Lower lobe of right lung (tissue), 2 donors: ENCODE data around the gene NSD1. TPM values are rescaled to one million over a fixed set of nuclear protein-coding genes. Genes with fewer than 3 reads are reported as not detected.

Source experiments
- ATAC-seq, 2 donors: fragments of 200-7000 bp; cut with Tn5 transposase; one replicate each; pipeline ENCODE4 v1.9.1; 2020 to 2022; ENCODE audit warnings: mild to moderate bottlenecking in 2 of 2, moderate library complexity in 2 of 2
- DNase-seq: peaks from one replicate; pipeline ENCODE4 v3.0.0-alpha.2; 2020
- H3K27ac ChIP-seq: fragments of 200-600 bp; one replicate; pipeline ENCODE4 v1.8.0; 2022
- H3K27me3 ChIP-seq: fragments of 200-600 bp; one replicate; pipeline ENCODE4 v1.8.0; 2022; ENCODE audit warnings: low read depth
- H3K36me3 ChIP-seq: fragments of 200-600 bp; one replicate; pipeline ENCODE4 v1.8.0; 2022; ENCODE audit warnings: mild to moderate bottlenecking
- H3K4me1 ChIP-seq: fragments of 200-600 bp; one replicate; pipeline ENCODE4 v1.8.0; 2022
- H3K4me3 ChIP-seq: fragments of 200-600 bp; one replicate; pipeline ENCODE4 v1.8.0; 2022; ENCODE audit warnings: mild to moderate bottlenecking
- H3K9me3 ChIP-seq: fragments of 200-600 bp; one replicate; pipeline ENCODE4 v1.8.0; 2022
- CTCF ChIP-seq: fragments of 200-600 bp; IDR thresholded peaks from one replicate; pipeline ENCODE4 v1.8.0; 2022; ENCODE audit warnings: antibody characterized with exemption, mild to moderate bottlenecking
- intact Hi-C: fragments of 100-400 bp; cut with DNase I; formaldehyde crosslinking; loops from one replicate; pipeline ENCODE4 v1.11.0; 2022
- total RNA-seq: library from RNA; stranded (reverse); fragmentation: NEBNext Ultra II Directional; extraction: Animal tissue kit (Norgen Biotek cat#: 25700); gene quantifications from one replicate; pipeline ENCODE4 v1.2.1, GENCODE V29; 2021
- donor health status: DM: no; HTN: yes; CAD: no; lungs with severe emphysema.

The NSD1 gene
- total RNA-seq, 1 donor from 2014 or later = 75.5 TPM

GRCh38 chr5:177188775-177189174 is 55.2 kb downstream of the NSD1 start:
- H3K27me3 ChIP-seq = no peaks in the 10 kb centered on the region
- H3K27ac ChIP-seq = no peak overlapping the region
- intact Hi-C loops = no loop called here
- peaks cover 16% of the 10 kb centered on the region for H3K4me1 ChIP-seq
- no peak for DNase-seq
- TF ChIP-seq CTCF = no peak
- H3K36me3 ChIP-seq = peaks cover 20% of the 10 kb centered on the region
- no peak overlapping the region for H3K4me3 ChIP-seq
- no peaks in the 10 kb centered on the region for H3K9me3 ChIP-seq
- ATAC-seq = no peak

GRCh38 chr5:177189416-177189815 is 55.8 kb downstream of the NSD1 start:
- Histone ChIP-seq H3K27me3 (no peaks in the 10 kb centered on the region), H3K9me3 (no peaks in the 10 kb centered on the region), H3K4me3 (no peak overlapping the region), H3K4me1 (peaks cover 12% of the 10 kb centered on the region), H3K27ac (no peak overlapping the region), H3K36me3 (peaks cover 27% of the 10 kb centered on the region)
- ATAC-seq = no peak
- no peak for TF ChIP-seq CTCF
- DNase-seq = no peak
- intact Hi-C loops = no loop called here

GRCh38 chr5:177189965-177190364 is 56.4 kb downstream of the NSD1 start:
- Histone ChIP-seq H3K27ac (no peak overlapping the region), H3K4me1 (peaks cover 10% of the 10 kb centered on the region), H3K9me3 (no peaks in the 10 kb centered on the region), H3K27me3 (no peaks in the 10 kb centered on the region), H3K4me3 (no peak overlapping the region), H3K36me3 (peaks cover 31% of the 10 kb centered on the region)
- ATAC-seq (no peak), DNase-seq (no peak)
- intact Hi-C loops = no loop called here
- no peak for TF ChIP-seq CTCF

- no peak for TF ChIP-seq CTCF
- DNase-seq = no peak
- peaks cover 74% of the 10 kb centered on the region for H3K36me3 ChIP-seq
Measured at GRCh38 chr5:177194268-177194667, 60.7 kb downstream of the NSD1 start.

GRCh38 chr5:177195307-177195952 is 61.9 kb downstream of the NSD1 start:
- H3K36me3 ChIP-seq = peaks cover 86% of the 10 kb centered on the region
- no peak overlapping the region for H3K4me3 ChIP-seq
- intact Hi-C loops = no loop called here
- no peaks in the 10 kb centered on the region for H3K27me3 ChIP-seq
- no peaks in the 10 kb centered on the region for H3K4me1 ChIP-seq
- no peaks in the 10 kb centered on the region for H3K9me3 ChIP-seq
- ATAC-seq (no peak), DNase-seq (no peak)
- no peak for TF ChIP-seq CTCF
- H3K27ac ChIP-seq = no peak overlapping the region

More at GRCh38 chr5:177194268-177194667, 60.7 kb downstream of the NSD1 start:
- no peak overlapping the region for H3K27ac ChIP-seq
- H3K4me3 ChIP-seq = no peak overlapping the region
- no peaks in the 10 kb centered on the region for H3K9me3 ChIP-seq
- intact Hi-C loops = no loop called here
- H3K27me3 ChIP-seq = no peaks in the 10 kb centered on the region
- peak in 1 of 2 donors; percentile 28 for ATAC-seq
- peaks cover 4% of the 10 kb centered on the region for H3K4me1 ChIP-seq
